AG04450 (cell line): ENCODE results near the gene DDX49. TPM values are rescaled to one million over a fixed set of nuclear protein-coding genes. Genes with fewer than 3 reads are reported as not detected.

ENCODE experiments used
- CTCF ChIA-PET: fragments of 300-600, 350-600 bp; formaldehyde crosslinking; extraction: SDS; loops from one replicate; lab custom pipeline; 2022; ENCODE audit warnings: antibody characterized with exemption, inconsistent platforms; lab: Charles Lee
- POLR2A ChIA-PET: fragments of 350-600 bp; formaldehyde crosslinking; extraction: SDS; loops from one replicate; lab custom pipeline; 2021; ENCODE audit warnings: antibody characterized with exemption, inconsistent platforms; lab: Yijun Ruan, JAX
- DNase-seq: peaks from one replicate; pipeline ENCODE4 v3.0.0-alpha.2; 2011; ENCODE audit warnings: low read depth, low spot score
- H3K27ac ChIP-seq: one replicate; pipeline ENCODE4 v1.5.1; 2012; ENCODE audit warnings: low read depth, low read length, control low read depth
- H3K27me3 ChIP-seq: one replicate; pipeline ENCODE4 v1.6.0; 2012; ENCODE audit warnings: low read length; ENCODE audit not compliant: control insufficient read depth, insufficient read depth
- H3K4me3 ChIP-seq: 2 replicates; pipeline ENCODE4 v1.5.1; 2011; ENCODE audit warnings: mild to moderate bottlenecking, low read depth, low read length, control low read depth
- H3K9me3 ChIP-seq: 2 replicates; pipeline ENCODE4 v1.5.1; 2012; ENCODE audit warnings: low read length; ENCODE audit not compliant: control insufficient read depth, insufficient read depth
- polyA plus RNA-seq: library from polyadenylated mRNA; depleted of rRNA; stranded (reverse); fragments of >200 nt; gene quantifications from 2 replicates; pipeline ENCODE4 v1.2.3, GENCODE V29; 2011
- TF ChIP-seq, protein P1 (sequence below): IDR thresholded peaks from 2 replicates; pipeline ENCODE4 v1.5.1; 2011; ENCODE audit warnings: low read depth, low read length, control low read depth, inconsistent platforms

DDX49 gene
- polyA plus RNA-seq, 1 experiment: 30.7 TPM

DNA sequence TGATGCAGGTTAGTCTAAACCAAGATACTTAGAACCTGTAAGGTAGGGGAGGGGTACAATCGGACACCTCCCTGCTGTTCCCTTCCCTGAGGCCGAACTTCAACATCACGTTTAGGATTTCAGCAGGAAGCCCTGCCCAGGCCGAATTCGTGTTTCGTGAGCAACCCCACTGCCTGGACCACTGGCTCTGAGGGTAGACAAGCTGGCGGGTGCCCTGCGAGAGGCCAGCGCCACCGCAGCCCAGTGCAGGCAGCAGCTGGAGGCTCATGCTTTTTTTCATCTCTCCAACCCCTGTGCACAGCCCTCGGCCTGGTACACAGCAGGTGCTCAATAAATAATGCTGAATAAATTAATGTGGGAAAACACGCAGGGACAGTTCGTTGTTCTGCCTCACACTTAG lies 13.8 kb downstream of the DDX49 start:
- Histone ChIP-seq H3K4me3 (no peak overlapping the region), H3K9me3 (no peaks in the 10 kb centered on the region; the same call in 1 of the 2 replicates), H3K27ac (no peak overlapping the region), H3K27me3 (no peaks in the 10 kb centered on the region)
- no peak for DNase-seq
- ChIA-PET CTCF (no interaction called here), POLR2A (interaction anchor here (0.6 to 1.2 kb wide), 4 partner anchors 15 to 93 kb away, joined by 3 to 4 read pairs (median 4); no protein-coding TSS in a partner anchor)
- TF ChIP-seq, protein P1, sequence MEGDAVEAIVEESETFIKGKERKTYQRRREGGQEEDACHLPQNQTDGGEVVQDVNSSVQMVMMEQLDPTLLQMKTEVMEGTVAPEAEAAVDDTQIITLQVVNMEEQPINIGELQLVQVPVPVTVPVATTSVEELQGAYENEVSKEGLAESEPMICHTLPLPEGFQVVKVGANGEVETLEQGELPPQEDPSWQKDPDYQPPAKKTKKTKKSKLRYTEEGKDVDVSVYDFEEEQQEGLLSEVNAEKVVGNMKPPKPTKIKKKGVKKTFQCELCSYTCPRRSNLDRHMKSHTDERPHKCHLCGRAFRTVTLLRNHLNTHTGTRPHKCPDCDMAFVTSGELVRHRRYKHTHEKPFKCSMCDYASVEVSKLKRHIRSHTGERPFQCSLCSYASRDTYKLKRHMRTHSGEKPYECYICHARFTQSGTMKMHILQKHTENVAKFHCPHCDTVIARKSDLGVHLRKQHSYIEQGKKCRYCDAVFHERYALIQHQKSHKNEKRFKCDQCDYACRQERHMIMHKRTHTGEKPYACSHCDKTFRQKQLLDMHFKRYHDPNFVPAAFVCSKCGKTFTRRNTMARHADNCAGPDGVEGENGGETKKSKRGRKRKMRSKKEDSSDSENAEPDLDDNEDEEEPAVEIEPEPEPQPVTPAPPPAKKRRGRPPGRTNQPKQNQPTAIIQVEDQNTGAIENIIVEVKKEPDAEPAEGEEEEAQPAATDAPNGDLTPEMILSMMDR: no peak

DNA sequence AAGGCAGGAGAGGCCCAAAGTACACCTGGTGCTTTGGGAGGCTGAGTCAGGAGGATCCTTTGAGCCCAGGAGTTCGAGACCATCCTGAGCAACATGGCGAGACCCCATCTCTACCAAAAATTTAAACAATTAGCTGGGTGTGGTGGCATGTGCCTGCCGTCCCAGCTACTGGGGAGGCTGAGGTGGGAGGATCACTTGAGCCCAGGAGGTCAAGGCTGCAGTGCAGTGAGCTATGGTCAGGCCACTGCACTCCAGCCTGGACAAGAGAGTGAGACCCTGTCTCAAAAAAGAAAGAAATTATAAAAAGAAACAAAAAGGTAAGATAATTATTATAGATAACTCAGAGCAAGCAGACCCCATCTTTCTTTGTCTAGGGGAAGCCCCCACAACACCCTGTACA lies 19.6 kb downstream of the DDX49 start:
- Histone ChIP-seq H3K9me3 (peaks cover 4% of the 10 kb centered on the region; the same call in 1 of the 2 replicates), H3K4me3 (peak overlapping the region; percentile 90), H3K27ac (no peak overlapping the region), H3K27me3 (no peaks in the 10 kb centered on the region)
- no peak for DNase-seq
- TF ChIP-seq, protein P1: no peak
- ChIA-PET CTCF (interaction anchor here (0.6 to 2.0 kb wide), 2 partner anchors 48 to 95 kb away, joined by 3 to 6 read pairs; no protein-coding TSS in a partner anchor), POLR2A (interaction anchor here (0.6 to 1.4 kb wide), 3 partner anchors 11 to 93 kb away, joined by 3 to 4 read pairs (median 3); no protein-coding TSS in a partner anchor)

DNA sequence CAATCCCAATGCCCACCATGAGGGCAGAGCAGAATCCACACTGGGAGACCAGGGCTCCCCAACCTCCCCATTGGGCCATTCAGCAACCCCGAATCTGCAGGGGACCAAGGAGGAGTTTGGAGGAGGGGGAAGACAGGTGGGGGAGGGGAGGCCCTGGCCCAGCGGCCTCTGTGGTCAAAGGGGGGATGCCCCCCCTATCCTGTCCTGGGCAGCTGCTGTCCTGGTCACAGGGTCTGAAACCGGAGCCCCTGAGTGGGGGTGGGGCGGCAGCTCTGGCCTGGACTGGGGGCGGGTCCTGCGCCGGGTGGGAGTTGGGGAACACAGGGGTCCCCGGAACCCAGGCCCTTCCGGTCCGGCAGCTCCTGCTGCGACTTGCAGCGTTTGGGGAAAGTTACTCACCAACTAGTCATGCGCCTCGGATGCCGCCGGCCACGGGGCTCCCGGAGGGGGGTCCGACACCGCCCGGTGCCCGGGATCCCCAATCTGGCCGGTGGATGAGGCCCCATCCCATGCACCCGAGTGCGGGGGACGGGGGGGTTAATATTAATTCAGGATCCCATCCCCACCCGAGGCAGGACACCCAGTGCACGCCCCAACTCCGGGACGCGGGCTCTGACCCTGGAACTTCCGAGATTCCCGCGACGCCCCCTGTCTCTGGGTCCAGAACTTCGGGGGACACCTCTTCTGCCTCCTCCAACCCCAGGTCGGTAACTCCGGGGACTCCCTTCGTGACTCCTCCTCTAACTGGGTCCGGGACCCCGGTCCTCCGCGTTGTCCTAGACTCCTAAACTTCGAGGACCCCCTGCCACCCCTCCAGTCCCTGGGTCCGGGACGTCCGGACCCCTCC lies 20.6 kb downstream of the DDX49 start:
- ChIA-PET CTCF (interaction anchor here (1.0 to 2.0 kb wide), 2 partner anchors 16 to 47 kb away, joined by 3 to 6 read pairs; no protein-coding TSS in a partner anchor), POLR2A (interaction anchor here (0.6 to 1.4 kb wide), 2 partner anchors 47 to 377 kb away, joined by 3 read pairs; no protein-coding TSS in a partner anchor)
- H3K27me3 ChIP-seq: no peaks in the 10 kb centered on the region
- no peak for DNase-seq
- H3K9me3 ChIP-seq: peaks cover 4% of the 10 kb centered on the region; the same call in 1 of the 2 replicates
- H3K4me3 ChIP-seq: peak overlapping the region; percentile 90
- TF ChIP-seq, protein P1: peak; percentile 12; the same call in 1 of the 2 replicates
- peak overlapping the region; percentile 70 for H3K27ac ChIP-seq

GRCh38 chr19:18940769-18941627 lies 21.5 kb downstream of the DDX49 start, which contains the start of gene HOMER3:
Gene HOMER3, minus strand, starts transcription at chr19:18941217. Its CDS starts 2,235 bp downstream, at chr19:18938982.
- DNase-seq: no peak
- Histone ChIP-seq H3K4me3 (peak within 1 kb of the TSS; percentile 90), H3K27ac (peak within 1 kb of the TSS; percentile 70), H3K9me3 (peaks cover 4% of the 10 kb centered on the region; the same call in 1 of the 2 replicates), H3K27me3 (no peaks in the 10 kb centered on the region)
- TF ChIP-seq, protein P1: peak; percentile 28; the same call in 1 of the 2 replicates
- POLR2A ChIA-PET: interaction anchor here (1.4 kb wide), 1 partner anchor 46 kb away, joined by 3 read pairs; no protein-coding TSS in a partner anchor
- CTCF ChIA-PET: interaction anchor here (0.9 kb wide), 1 partner anchor 46 kb away, joined by 5 read pairs; no protein-coding TSS in a partner anchor
